GM12878 (cell line): ENCODE results near the gene LBR. TPM values are rescaled to one million over a fixed set of nuclear protein-coding genes. Genes with fewer than 3 reads are reported as not detected.

Source experiments
- ATAC-seq: fragments of 200-7000 bp; cut with Tn5 transposase; 3 replicates; pipeline ENCODE4 v1.9.1; 2020; ENCODE audit warnings: mild to moderate bottlenecking, moderate library complexity
- BruUV-seq: library from RNA; stranded (reverse); fragments of 400-500 nt; replicated peaks from 2 replicates; lab custom pipeline; 2021; lab: Mats Ljungman, UMichigan
- CTCF ChIA-PET: fragments of 300-600 bp; sonication (Branson Sonifier 250); formaldehyde crosslinking; extraction: SDS; loops from one replicate; lab custom pipeline; 2021; ENCODE audit warnings: inconsistent platforms; lab: Yijun Ruan, JAX
- POLR2A ChIA-PET: fragments of 350-600 bp; formaldehyde crosslinking; extraction: SDS; loops from one replicate; lab custom pipeline; 2021; ENCODE audit warnings: inconsistent platforms; lab: Charles Lee
- RAD21 ChIA-PET: fragments of 300-600 bp; sonication (Branson Sonifier 250); formaldehyde crosslinking; loops from one replicate; lab custom pipeline; 2023; ENCODE audit warnings: antibody characterized with exemption; ENCODE audit not compliant: unreplicated experiment; lab: Charles Lee
- SMC1A ChIA-PET: fragments of 300-600 bp; sonication (Branson Sonifier 250); formaldehyde crosslinking; loops from one replicate; lab custom pipeline; 2023; ENCODE audit not compliant: unreplicated experiment, uncharacterized antibody; lab: Charles Lee
- DNase-seq: peaks from one replicate; pipeline ENCODE4 v3.0.0-alpha.2; 2011; ENCODE audit warnings: low read depth, low spot score
- FAIRE-seq: peaks from 3 replicates; lab custom pipeline; 2011; peaks lifted over from hg19 to GRCh38; lab: Jason Lieb, UNC
- H2AFZ ChIP-seq: 2 replicates; pipeline ENCODE4 v1.6.0; 2011; ENCODE audit warnings: low read depth, low read length, control low read depth; ENCODE audit not compliant: control insufficient read depth
- H3K27ac ChIP-seq: 2 replicates; pipeline ENCODE4 v1.5.1; 2011; ENCODE audit warnings: control low read depth; ENCODE audit not compliant: control insufficient read depth, insufficient read depth
- H3K27me3 ChIP-seq, 2 experiments: replicated peaks in 1 of 2; 2 replicates each; pipeline versions ENCODE4 v1.6.0 to v1.6.1; 2011; ENCODE audit warnings: low read length in 1 of 2; ENCODE audit not compliant: control insufficient read depth in 2 of 2, insufficient read depth in 2 of 2
- H3K36me3 ChIP-seq, 2 experiments: 2 replicates each; pipeline ENCODE4 v1.5.1; 2011; ENCODE audit warnings: low read length in 1 of 2; ENCODE audit not compliant: control insufficient read depth in 2 of 2, insufficient read depth in 2 of 2
- H3K4me1 ChIP-seq: 2 replicates; pipeline ENCODE4 v1.6.1; 2011; ENCODE audit warnings: mild to moderate bottlenecking, low read length, moderate library complexity, mixed read lengths; ENCODE audit not compliant: control insufficient read depth, insufficient read depth
- H3K4me2 ChIP-seq: 2 replicates; pipeline ENCODE4 v1.6.0; 2011; ENCODE audit warnings: control low read depth; ENCODE audit not compliant: control insufficient read depth, insufficient read depth
- H3K4me3 ChIP-seq: fragments of 200-600 bp; sonication (generic); 2 replicates; pipeline ENCODE4 v1.5.1; 2016
- H3K79me2 ChIP-seq: 2 replicates; pipeline ENCODE4 v1.6.0; 2011; ENCODE audit warnings: low read length; ENCODE audit not compliant: control insufficient read depth, insufficient read depth
- H3K9ac ChIP-seq: 2 replicates; pipeline ENCODE4 v1.8.0; 2011; ENCODE audit warnings: low read length, control low read depth, mixed read lengths; ENCODE audit not compliant: control insufficient read depth, insufficient read depth
- H3K9me3 ChIP-seq: replicated peaks from 3 replicates; pipeline ENCODE4 v1.5.1; 2011; ENCODE audit warnings: mild to moderate bottlenecking, low read length; ENCODE audit not compliant: control insufficient read depth, insufficient read depth
- H4K20me1 ChIP-seq: 2 replicates; pipeline ENCODE4 v1.6.0; 2011; ENCODE audit not compliant: control insufficient read depth, insufficient read depth
- HDAC2 ChIP-seq: fragments of 200-600 bp; sonication (generic); IDR thresholded peaks from 2 replicates; pipeline ENCODE4 v1.6.1; 2017
- NFYA ChIP-seq: IDR thresholded peaks from 2 replicates; pipeline ENCODE4 v1.6.1; 2011; ENCODE audit warnings: low read depth, mild to moderate bottlenecking, low read length, improper control_type of control experiment, borderline replicate concordance
- NR2C1 ChIP-seq: fragments of 450-650 bp; IDR thresholded peaks from 2 replicates; pipeline ENCODE4 v1.6.1; 2017; ENCODE audit warnings: antibody characterized with exemption, mild to moderate bottlenecking, moderate library complexity
- NRF1 ChIP-seq: conservative IDR thresholded peaks from 2 replicates; pipeline ENCODE4 v1.6.1; 2011; ENCODE audit warnings: mild to moderate bottlenecking, low read depth, low read length, improper control_type of control experiment
- RELA ChIP-seq: fragments of 450-650 bp; IDR thresholded peaks from 2 replicates; pipeline ENCODE4 v1.8.0; 2014; ENCODE audit warnings: borderline replicate concordance; ENCODE audit not compliant: partially characterized antibody
- SMAD1 ChIP-seq: fragments of 450-650 bp; IDR thresholded peaks from 2 replicates; pipeline ENCODE4 v1.6.1; 2018; ENCODE audit warnings: mild to moderate bottlenecking, low read depth; ENCODE audit not compliant: partially characterized antibody
- SMAD5 ChIP-seq: IDR thresholded peaks from 2 replicates; pipeline ENCODE4 v1.6.1; 2016; ENCODE audit warnings: antibody characterized with exemption, low read depth
- TAF1 ChIP-seq: IDR thresholded peaks from 2 replicates; pipeline ENCODE4 v1.6.1; 2011; ENCODE audit warnings: mild to moderate bottlenecking, low read depth, low read length, borderline replicate concordance
- TCF3 ChIP-seq: IDR thresholded peaks from 2 replicates; pipeline ENCODE4 v1.6.1; 2012; ENCODE audit warnings: low read depth, mild to moderate bottlenecking, low read length, borderline replicate concordance; ENCODE audit not compliant: insufficient read depth
- YY1 ChIP-seq: IDR thresholded peaks from 2 replicates; pipeline ENCODE4 v1.6.1; 2011; ENCODE audit warnings: low read depth, mild to moderate bottlenecking, low read length
- WGBS: methylation state at CpG from one replicate; pipeline ENCODE4 v1.1.6; 2016; ENCODE audit warnings: low lambda C conversion rate; ENCODE audit not compliant: insufficient replicate concordance, insufficient coverage; ENCODE audit errors: missing lambda C conversion rate; 5-methylcytosine and 5-hydroxymethylcytosine counted together
- in situ Hi-C: fragments of 300-500 bp; cut with MboI; formaldehyde crosslinking; loops from 9 replicates; pipeline ENCODE4 v1.14.3; 2018; ENCODE audit warnings: mixed read lengths
- intact Hi-C: fragments of 100-400 bp; cut with micrococcal nuclease; formaldehyde crosslinking; loops from one replicate; pipeline ENCODE4 v1.14.2; 2022; ENCODE audit not compliant: unreplicated experiment
- polyA plus RNA-seq, 11 experiments: library from polyadenylated mRNA; depleted of rRNA in 4 of 11; unstranded in 6 of 11; stranded (reverse) in 5 of 11; fragments of >200 nt; fragmentation: Nextera tagmentation in 4 of 11; fragmentation: Illumina TruSeq in 1 of 11; extraction: Ambion mirVana in 4 of 11; extraction: Trizol in 1 of 11; gene quantifications; 1 replicate in 1 of 11; 2 replicates in 10 of 11; pipeline versions ENCODE4 v1.2.1 to v1.2.3, GENCODE V29; 2011 to 2016; ENCODE audit warnings: inconsistent platforms in 2 of 11, missing spikeins in 2 of 11, low read depth in 1 of 11
- total RNA-seq, 4 experiments: library from RNA; depleted of rRNA in 3 of 4; stranded (reverse); fragments of >200 nt in 3 of 4; fragmentation: Illumina TruSeq in 1 of 4; extraction: Trizol in 1 of 4; gene quantifications; 2 replicates each; pipeline versions ENCODE4 v1.2.1 to v1.2.3, GENCODE V29; 2013 to 2021
- TF ChIP-seq, protein P1 (sequence below), 3 experiments: IDR thresholded peaks in 2 of 3; conservative IDR thresholded peaks in 1 of 3; 2 replicates each; pipeline ENCODE4 v1.5.1; 2011; ENCODE audit warnings: low read depth in 3 of 3, low read length in 3 of 3, mild to moderate bottlenecking in 3 of 3, control low read depth in 2 of 3, moderate library complexity in 2 of 3, inconsistent platforms in 1 of 3, mixed read lengths in 1 of 3; ENCODE audit not compliant: control insufficient read depth in 2 of 3, insufficient read depth in 1 of 3; ENCODE audit errors: extremely low read depth in 1 of 3
- TF ChIP-seq, protein P2 (sequence below): IDR thresholded peaks from 2 replicates; pipeline ENCODE4 v1.6.1; 2012; ENCODE audit warnings: low read depth, low read length, improper control_type of control experiment
- TF ChIP-seq, protein P3 (sequence below): fragments of 450-650 bp; IDR thresholded peaks from 2 replicates; pipeline ENCODE4 v1.6.1; 2017; ENCODE audit warnings: mild to moderate bottlenecking, low read depth, inconsistent platforms; ENCODE audit not compliant: poor library complexity, severe bottlenecking
- TF ChIP-seq, protein P4 (sequence below): IDR thresholded peaks from 2 replicates; pipeline ENCODE4 v1.6.1; 2012; ENCODE audit warnings: low read depth, low read length, improper control_type of control experiment
- TF ChIP-seq, protein P5 (sequence below): fragments of 150-350 bp; IDR thresholded peaks from 2 replicates; pipeline ENCODE4 v1.6.1; 2014; ENCODE audit warnings: mild to moderate bottlenecking, low read depth, low read length

Gene LBR
- total and polyA plus RNA-seq, 10 of the 15 experiments (the other 5 are each of a cell fraction or from before 2014, with no cell fraction given): 81.8 to 178 (median 114) TPM

DNA sequence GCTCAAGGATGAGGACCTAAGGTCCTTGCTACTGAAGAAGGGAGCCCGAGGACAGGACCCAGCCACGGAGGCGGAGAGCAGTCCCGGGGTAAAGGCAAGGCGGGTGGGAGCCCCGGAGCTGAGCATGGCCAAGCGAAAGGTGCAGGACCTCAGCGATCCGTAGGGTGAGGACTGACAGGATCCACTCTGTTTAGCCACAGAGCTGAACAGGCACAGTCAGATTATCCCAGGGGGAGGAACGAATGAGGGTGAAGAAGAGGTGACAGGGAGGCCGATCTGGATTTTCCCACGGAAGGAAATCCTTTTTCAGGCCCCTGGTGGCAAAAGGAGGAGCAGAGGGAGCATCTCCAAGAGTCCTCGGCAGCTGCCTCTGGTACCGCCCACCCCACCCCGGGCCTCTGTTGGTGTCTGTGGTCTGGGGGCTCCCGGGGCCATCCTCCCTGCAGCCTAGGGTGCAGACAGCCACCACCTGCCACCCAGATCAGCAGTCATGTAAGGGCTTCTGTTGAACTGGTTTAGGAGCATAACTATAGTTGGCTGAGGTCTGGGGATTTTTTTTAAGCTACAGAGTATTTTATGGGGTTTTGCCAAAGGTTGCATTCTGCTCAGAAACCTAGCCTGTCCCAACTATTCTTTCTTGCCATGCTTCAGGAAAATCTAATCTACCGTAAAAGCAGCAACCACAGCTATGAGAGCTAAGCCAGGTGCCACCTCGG, 32.3 kb upstream of the LBR start:
- WGBS: 44% methylated on average over 18 of the region's 18 CpGs
- no peak overlapping the region for H3K27ac ChIP-seq
- H3K27me3 ChIP-seq: no peaks in the 10 kb centered on the region
- no peak overlapping the region for H3K4me3 ChIP-seq
- no peaks in the 10 kb centered on the region for H3K79me2 ChIP-seq
- H3K4me1 ChIP-seq: no peaks in the 10 kb centered on the region
- intact Hi-C loops (no loop called here), in situ Hi-C loops (no loop called here)
- H3K9ac ChIP-seq: no peak overlapping the region
- no peak overlapping the region for H3K4me2 ChIP-seq
- RAD21 ChIA-PET: interaction anchor here (1.0 to 1.1 kb wide), 2 partner anchors 15 to 36 kb away, joined by 3 to 4 read pairs; no protein-coding TSS in a partner anchor
- FAIRE-seq (no peak), ATAC-seq (no peak; the same call in 2 of the 3 replicates), DNase-seq (no peak)
- SMC1A ChIA-PET: interaction anchor here (1.2 kb wide), 1 partner anchor 452 kb away, joined by 3 read pairs; no protein-coding TSS in a partner anchor
- no peaks in the 10 kb centered on the region for H3K36me3 ChIP-seq
- H2AFZ ChIP-seq: no peak overlapping the region
- CTCF ChIA-PET: interaction anchor here (0.7 to 1.7 kb wide), 5 partner anchors 11 to 142 kb away, joined by 3 to 6 read pairs (median 3); no protein-coding TSS in a partner anchor
- no peaks in the 10 kb centered on the region for H3K9me3 ChIP-seq
- BruUV-seq: no TSS peak
- POLR2A ChIA-PET: interaction anchor here (0.6 to 1.0 kb wide), 2 partner anchors 10 to 20 kb away, joined by 7 to 8 read pairs; no protein-coding TSS in a partner anchor
- H4K20me1 ChIP-seq: no peaks in the 10 kb centered on the region
- TF ChIP-seq, protein P1, sequence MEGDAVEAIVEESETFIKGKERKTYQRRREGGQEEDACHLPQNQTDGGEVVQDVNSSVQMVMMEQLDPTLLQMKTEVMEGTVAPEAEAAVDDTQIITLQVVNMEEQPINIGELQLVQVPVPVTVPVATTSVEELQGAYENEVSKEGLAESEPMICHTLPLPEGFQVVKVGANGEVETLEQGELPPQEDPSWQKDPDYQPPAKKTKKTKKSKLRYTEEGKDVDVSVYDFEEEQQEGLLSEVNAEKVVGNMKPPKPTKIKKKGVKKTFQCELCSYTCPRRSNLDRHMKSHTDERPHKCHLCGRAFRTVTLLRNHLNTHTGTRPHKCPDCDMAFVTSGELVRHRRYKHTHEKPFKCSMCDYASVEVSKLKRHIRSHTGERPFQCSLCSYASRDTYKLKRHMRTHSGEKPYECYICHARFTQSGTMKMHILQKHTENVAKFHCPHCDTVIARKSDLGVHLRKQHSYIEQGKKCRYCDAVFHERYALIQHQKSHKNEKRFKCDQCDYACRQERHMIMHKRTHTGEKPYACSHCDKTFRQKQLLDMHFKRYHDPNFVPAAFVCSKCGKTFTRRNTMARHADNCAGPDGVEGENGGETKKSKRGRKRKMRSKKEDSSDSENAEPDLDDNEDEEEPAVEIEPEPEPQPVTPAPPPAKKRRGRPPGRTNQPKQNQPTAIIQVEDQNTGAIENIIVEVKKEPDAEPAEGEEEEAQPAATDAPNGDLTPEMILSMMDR (IDR thresholded peaks at IDR 0.05 in 2 of 3, conservative IDR thresholded peaks at IDR 0.05 in 1 of 3; ENCODE audit: control insufficient read depth in 2 of 3, extremely low read depth in 1 of 3, insufficient read depth in 1 of 3, low read depth in 3 of 3, low read length in 3 of 3): no peak
- TF ChIP-seq NRF1: no peak
- TF ChIP-seq, protein P2, sequence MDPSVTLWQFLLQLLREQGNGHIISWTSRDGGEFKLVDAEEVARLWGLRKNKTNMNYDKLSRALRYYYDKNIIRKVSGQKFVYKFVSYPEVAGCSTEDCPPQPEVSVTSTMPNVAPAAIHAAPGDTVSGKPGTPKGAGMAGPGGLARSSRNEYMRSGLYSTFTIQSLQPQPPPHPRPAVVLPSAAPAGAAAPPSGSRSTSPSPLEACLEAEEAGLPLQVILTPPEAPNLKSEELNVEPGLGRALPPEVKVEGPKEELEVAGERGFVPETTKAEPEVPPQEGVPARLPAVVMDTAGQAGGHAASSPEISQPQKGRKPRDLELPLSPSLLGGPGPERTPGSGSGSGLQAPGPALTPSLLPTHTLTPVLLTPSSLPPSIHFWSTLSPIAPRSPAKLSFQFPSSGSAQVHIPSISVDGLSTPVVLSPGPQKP: no peak
- TF ChIP-seq HDAC2: no peak
- TF ChIP-seq SMAD5: no peak
- no peak for TF ChIP-seq NR2C1
- TF ChIP-seq YY1: no peak
- TF ChIP-seq, protein P3, sequence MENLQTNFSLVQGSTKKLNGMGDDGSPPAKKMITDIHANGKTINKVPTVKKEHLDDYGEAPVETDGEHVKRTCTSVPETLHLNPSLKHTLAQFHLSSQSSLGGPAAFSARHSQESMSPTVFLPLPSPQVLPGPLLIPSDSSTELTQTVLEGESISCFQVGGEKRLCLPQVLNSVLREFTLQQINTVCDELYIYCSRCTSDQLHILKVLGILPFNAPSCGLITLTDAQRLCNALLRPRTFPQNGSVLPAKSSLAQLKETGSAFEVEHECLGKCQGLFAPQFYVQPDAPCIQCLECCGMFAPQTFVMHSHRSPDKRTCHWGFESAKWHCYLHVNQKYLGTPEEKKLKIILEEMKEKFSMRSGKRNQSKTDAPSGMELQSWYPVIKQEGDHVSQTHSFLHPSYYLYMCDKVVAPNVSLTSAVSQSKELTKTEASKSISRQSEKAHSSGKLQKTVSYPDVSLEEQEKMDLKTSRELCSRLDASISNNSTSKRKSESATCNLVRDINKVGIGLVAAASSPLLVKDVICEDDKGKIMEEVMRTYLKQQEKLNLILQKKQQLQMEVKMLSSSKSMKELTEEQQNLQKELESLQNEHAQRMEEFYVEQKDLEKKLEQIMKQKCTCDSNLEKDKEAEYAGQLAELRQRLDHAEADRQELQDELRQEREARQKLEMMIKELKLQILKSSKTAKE: no peak
- no peak for TF ChIP-seq TCF3
- TF ChIP-seq RELA: no peak
- TF ChIP-seq, protein P4, sequence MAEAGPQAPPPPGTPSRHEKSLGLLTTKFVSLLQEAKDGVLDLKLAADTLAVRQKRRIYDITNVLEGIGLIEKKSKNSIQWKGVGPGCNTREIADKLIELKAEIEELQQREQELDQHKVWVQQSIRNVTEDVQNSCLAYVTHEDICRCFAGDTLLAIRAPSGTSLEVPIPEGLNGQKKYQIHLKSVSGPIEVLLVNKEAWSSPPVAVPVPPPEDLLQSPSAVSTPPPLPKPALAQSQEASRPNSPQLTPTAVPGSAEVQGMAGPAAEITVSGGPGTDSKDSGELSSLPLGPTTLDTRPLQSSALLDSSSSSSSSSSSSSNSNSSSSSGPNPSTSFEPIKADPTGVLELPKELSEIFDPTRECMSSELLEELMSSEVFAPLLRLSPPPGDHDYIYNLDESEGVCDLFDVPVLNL: no peak
- TF ChIP-seq, protein P5, sequence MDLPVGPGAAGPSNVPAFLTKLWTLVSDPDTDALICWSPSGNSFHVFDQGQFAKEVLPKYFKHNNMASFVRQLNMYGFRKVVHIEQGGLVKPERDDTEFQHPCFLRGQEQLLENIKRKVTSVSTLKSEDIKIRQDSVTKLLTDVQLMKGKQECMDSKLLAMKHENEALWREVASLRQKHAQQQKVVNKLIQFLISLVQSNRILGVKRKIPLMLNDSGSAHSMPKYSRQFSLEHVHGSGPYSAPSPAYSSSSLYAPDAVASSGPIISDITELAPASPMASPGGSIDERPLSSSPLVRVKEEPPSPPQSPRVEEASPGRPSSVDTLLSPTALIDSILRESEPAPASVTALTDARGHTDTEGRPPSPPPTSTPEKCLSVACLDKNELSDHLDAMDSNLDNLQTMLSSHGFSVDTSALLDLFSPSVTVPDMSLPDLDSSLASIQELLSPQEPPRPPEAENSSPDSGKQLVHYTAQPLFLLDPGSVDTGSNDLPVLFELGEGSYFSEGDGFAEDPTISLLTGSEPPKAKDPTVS: no peak
- no peak for TF ChIP-seq NFYA
- TF ChIP-seq SMAD1: no peak
- TF ChIP-seq TAF1: no peak
